ENCODE results near the gene TM7SF2. TPM values are rescaled to one million over a fixed set of nuclear protein-coding genes. Genes with fewer than 3 reads are reported as not detected.
A peak's percentile ranks its signal among the peaks of the same experiment; 100 is the strongest.

Gene TM7SF2
- total RNA-seq, 1 experiment from 2014 or later: 74.8 TPM

- Histone ChIP-seq H2AFZ (ENCODE audit: low read length) (no peak overlapping the region), H4K20me1 (ENCODE audit: control insufficient read depth, insufficient read depth, insufficient read length) (no peaks in the 10 kb centered on the region), H3K9me3 (ENCODE audit: control insufficient read depth, low read depth, low read length) (no peaks in the 10 kb centered on the region), H3K27me3 (ENCODE audit: insufficient read depth, low read length) (no peaks in the 10 kb centered on the region), H3K27ac (ENCODE audit: insufficient read length, low read depth, low read length) (no peak overlapping the region), H4K5ac (ENCODE audit: insufficient read length, low read depth, low read length) (no peak overlapping the region), H2BK20ac (ENCODE audit: low read depth, low read length, poor library complexity, severe bottlenecking) (no peak overlapping the region), H2BK12ac (ENCODE audit: insufficient read length, low read depth, low read length) (no peak overlapping the region), H3K4ac (ENCODE audit: low read depth, low read length) (no peak overlapping the region), H3K14ac (ENCODE audit: insufficient read depth, low read length) (peak overlapping the region; percentile 72; the same call in 1 of the 2 replicates), H3K23me2 (ENCODE audit: insufficient read length, low read depth, low read length, poor library complexity, severe bottlenecking) (no peaks in the 10 kb centered on the region), H3K79me2 (ENCODE audit: insufficient read depth, low read length) (no peaks in the 10 kb centered on the region), H3K23ac (ENCODE audit: insufficient read length, low read depth, low read length) (no peak overlapping the region), H3K4me1 (ENCODE audit: insufficient read depth, low read length) (peaks cover 6% of the 10 kb centered on the region; the same call in 1 of the 2 replicates), H3K79me1 (ENCODE audit: insufficient read depth, low read depth, low read length, poor library complexity, severe bottlenecking) (no peaks in the 10 kb centered on the region), H3K4me2 (ENCODE audit: insufficient read depth, insufficient read length, low read length) (no peak overlapping the region), H4K8ac (replicated peaks; ENCODE audit: insufficient read length, low read depth, low read length) (no peak overlapping the region), H4K91ac (ENCODE audit: insufficient read length, low read depth, low read length) (peak overlapping the region; percentile 86), H3K18ac (ENCODE audit: insufficient read length, low read depth, low read length) (peak overlapping the region; percentile 69), H2BK15ac (ENCODE audit: low read depth, low read length) (no peak overlapping the region), H2AK5ac (ENCODE audit: insufficient read length, low read length) (no peak overlapping the region), H3K56ac (ENCODE audit: insufficient read length, low read depth, low read length) (no peak overlapping the region), H2BK120ac (ENCODE audit: low read depth, low read length, poor library complexity, severe bottlenecking) (no peak overlapping the region), H3T11ph (ENCODE audit: low read length) (no peak overlapping the region), H3K9ac (ENCODE audit: extremely low read depth, insufficient read length, low read length) (no peak overlapping the region), H2BK5ac (ENCODE audit: insufficient read length, low read length) (no peak overlapping the region)
- H3K4me1 Mint-ChIP-seq: peaks cover 21 to 31% of the 10 kb centered on the region in 2 experiments
- no peaks in the 10 kb centered on the region for H3K27me3 Mint-ChIP-seq (ENCODE audit: low read depth)
- H3K36me3 Mint-ChIP-seq (ENCODE audit: insufficient read depth in 1 of 3, low read depth in 3 of 3): no peaks in the 10 kb centered on the region
- peak overlapping the region; percentile 30 to 68 for H3K4me3 Mint-ChIP-seq
- no peak for TF ChIP-seq CTCF (conservative IDR thresholded peaks at IDR 0.05)
- peak; percentile 82 for DNase-seq
- H3K9me3 Mint-ChIP-seq: no peaks in the 10 kb centered on the region
- no CpG with 5 or more reads among the region's 4 CpGs for WGBS (ENCODE audit: extremely low coverage, insufficient read length, low lambda C conversion rate)
- peak overlapping the region; percentile 92 to 98 (median 95) for H3K27ac Mint-ChIP-seq
These were observed 44.8 kb upstream of the TM7SF2 start for GRCh38 chr11:65066805-65067291.
